HG03571 (cell line): ENCODE data around the gene LRRC4C.
"Not testable (repeated sequence)": the region's sequence is repeated elsewhere in the genome, so short reads cannot be mapped to it uniquely, and the experiment has no call there.

Experiments
- ATAC-seq: cut with Tn5 transposase; IDR thresholded peaks from one replicate; pipeline ENCODE4 v1.9.1; 2021; ENCODE audit not compliant: unreplicated experiment

LRRC4C gene

DNA sequence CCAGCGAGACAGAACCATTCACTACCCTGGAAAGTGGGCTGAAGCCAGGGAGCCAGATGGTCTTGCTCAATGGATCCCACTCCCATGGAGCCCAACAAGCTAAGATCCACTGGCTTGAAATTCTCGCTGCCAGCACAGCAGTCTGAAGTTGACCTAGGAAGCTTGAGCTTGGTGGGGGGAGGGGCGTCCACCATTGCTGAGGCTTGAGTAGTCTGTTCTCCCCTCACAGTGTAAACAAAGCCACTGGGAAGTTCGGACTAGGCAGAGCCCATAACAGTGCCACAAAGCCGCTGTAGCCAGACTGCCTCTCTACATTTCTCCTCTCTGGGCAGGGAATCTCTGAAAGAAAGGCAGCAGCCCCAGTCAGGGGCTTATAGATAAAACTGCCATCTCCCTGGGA, 1266.9 kb downstream of the LRRC4C start:
- ATAC-seq, result not testable (repeated sequence)

DNA sequence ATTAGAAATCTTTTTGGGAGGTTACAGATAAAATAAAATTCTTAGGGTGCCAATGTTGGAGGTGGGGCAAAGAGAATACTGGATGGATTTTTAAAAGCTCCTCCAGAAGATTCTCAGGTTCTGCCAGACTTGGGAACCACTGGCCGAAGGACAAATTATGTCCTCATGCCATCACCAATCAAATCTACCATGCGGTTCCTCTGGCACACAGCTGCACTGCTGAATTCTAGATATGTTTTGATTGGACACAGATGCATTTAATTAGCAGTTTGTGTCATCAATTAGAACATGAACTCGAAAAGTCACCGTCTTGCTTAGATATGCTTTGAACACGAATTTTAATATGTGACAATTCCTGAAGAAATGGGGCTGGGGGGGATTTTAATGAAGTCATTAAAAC, 1269.2 kb downstream of the LRRC4C start:
- ATAC-seq, result no peak

DNA sequence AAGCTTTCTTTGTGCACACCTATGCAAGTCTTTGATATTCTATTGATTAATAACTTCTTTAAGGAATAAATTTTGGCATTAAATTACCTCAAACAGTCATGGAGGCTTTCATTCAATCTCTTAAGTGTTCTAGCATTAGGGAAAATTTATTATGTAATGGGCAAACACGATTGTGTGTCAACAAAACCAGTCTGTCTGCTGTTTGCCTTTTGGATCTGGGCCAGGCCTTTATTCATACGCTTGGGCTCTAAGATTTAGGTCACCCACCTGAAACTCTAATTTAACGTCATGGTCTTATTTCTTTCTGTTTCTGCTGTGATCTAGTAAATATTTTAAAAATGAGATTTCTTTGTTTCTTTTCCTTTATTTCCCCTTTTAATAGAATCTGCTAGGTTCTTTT, 1270.6 kb downstream of the LRRC4C start:
- ATAC-seq, result no peak

DNA sequence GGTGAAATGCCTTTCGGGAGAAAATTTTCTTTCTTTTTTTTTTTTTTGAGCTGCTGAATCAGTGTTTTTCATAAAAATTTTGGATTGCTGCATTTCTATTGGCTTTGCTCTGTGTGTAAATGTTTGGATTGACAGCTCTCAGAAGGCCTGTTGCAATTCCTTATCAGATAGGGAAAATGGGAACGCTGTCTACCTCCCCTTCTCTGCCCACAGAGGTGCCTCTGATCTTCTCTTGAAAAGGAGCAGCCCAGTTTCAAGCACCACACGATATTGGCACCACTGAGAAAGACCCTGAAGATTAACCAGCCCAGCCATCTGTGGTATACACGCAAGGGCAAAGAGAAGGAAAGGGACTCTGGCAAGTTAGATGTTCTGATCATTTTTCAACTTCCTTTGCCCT, 1272.2 kb downstream of the LRRC4C start:
- ATAC-seq, result no peak

DNA sequence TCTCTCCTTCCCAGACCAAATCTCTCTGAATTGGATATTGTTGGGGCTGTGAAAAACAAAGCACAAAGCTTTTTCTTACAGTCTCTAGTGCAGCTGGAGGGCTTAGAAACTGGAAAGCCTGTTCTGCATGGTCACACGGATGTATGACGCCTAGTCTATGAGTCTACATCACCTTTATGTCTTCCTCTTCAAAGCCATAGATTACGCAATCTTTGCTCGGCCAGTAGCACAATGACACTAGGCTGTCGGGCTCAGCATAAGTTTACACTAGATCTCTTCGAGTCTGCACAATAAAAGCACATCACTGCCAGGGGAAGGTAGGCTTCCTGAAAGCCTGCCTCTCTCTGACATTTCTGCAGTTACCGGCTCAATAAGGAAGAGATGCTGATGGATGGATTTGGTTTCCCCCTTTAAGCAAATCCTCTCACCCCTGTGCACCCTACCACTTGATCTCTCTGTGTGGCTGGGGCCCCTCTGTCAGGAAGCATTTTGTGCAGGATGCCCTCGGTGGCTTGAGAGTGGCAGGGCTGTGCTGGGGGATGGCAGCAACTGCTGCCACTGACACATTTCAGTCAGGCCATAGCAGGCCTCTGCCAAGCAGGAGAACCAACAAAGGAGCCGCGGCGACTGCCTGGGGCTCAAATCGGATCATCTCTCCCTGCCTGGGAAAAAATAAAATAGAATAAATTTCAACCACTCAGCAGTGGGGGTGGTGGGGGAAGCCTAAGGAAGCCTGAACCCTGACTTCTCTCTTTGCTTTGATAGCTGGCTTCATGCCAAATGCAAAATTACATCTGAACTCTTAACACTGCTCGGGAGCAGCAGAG, 1272.8 kb downstream of the LRRC4C start:
- ATAC-seq, result no peak

DNA sequence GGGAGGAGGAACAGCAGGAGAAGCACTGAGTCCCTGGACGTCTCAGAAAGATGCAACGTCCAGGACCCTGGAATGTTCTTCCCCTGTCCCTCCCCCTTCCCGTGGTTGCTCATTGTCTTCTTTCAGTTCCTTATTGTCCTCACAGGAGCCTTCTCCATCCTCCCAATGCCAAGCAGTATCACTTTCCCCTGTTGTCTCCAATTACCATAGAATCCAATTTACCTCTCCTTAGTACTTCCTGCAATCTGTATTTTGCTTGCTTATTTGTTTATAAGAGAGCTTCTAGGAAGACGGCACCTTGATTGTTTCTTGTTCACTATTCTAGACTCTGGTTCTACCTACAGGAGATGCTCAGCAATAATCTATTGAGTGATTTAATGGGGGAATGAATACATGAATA, 1273.7 kb downstream of the LRRC4C start:
- ATAC-seq, result no peak

DNA sequence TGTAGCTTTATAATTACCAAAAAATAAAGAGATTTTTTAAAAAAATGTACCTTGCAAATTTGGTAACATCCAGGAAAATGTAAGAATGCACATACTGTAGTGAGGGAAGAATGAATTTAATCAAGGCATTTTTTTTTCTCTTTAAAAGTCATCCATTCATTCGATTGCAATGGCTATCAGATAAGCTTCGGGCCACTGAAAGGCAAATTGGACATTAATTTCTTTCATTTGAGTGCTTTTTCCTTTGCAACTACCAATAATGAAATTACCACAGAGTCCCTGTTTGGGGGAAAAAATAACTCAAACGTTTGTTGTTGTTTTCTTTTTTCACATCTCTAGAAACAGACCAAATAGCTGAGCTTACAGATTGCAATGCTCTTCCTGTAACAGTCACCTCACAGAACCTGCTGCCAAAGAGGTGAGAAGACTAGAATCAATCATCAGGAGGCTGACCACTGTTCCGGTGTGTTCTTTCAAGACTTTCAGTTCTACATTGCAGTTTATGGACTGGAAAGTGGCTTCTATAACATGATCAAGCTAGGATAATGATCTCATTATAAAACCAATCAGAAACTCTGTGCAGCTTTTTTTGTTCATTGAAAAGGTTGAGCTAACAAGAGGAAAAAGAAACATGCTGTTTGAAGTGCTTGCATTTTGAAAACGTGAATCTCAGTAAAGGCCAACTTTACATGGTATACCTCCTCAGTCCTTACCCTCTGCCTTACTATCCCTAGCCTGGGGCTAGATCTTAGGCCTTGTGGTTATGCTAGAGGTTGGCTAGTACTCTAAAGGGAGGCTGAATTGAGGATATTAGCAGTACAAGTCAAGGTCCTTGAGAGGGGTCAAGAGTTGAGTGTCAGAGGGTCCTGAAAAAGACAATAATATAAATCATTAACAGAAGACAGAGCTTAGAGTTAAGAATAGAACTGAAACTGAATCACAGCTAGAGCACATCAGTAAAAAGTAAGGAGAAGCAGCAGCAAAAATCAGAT, 1276.1 kb downstream of the LRRC4C start:
- peak; percentile 85 for ATAC-seq

DNA sequence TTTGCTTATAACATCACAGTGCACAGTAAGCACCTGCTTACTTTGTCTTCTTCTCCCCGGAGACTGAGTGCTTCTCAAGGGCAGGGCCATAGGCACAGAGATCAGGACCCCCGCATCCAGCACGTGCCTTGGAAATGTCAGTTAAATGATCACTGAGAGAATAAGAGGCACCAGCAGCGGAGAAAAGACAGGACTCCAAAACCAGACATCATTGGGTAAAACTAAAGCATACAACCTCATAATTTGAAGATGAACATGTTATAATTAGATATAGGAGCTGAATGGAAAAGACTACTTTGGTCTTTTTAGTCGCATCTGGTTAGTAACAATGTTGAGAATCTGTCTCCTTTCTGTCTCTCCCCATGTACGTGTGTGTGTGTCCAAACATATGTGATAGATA, 1279.9 kb downstream of the LRRC4C start:
- ATAC-seq, result no peak

DNA sequence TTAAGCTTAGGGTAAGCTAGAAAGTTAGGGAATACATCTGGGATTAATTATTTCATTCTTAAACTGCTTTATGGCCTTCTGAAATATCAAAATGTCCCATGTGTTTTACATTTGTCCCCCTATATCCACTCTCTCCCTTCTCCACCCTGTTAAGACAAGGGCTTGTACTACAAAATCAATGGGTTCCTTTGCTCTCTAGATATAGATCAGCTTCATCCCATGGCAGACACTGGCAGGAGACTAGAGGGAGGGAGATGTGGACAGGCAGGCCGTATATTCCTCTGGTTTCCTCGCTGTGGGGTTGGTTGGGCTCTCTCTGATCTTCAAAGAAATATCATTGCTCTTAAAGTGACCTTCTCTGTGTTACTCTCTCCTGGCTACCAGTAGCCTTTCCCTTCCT, 1281.0 kb downstream of the LRRC4C start:
- ATAC-seq, result no peak

DNA sequence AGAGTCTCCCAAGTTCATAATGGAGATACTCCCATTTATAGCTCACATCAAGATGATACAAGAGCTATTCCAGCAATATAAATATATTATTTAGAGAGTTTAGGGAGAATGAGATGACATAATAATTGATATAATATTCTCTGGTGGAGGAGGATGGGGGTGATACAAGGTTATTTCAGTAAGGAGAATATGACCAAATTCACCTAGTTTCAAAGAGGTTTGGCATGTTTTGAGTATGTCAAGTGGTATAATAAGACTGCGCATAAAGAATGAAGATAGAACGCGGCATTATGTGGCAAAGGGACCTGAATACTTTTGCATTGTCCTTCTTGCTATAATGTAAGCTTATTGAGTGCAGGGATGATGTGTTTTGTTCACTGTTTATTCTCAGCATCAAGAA, 1283.5 kb downstream of the LRRC4C start:
- no peak for ATAC-seq

DNA sequence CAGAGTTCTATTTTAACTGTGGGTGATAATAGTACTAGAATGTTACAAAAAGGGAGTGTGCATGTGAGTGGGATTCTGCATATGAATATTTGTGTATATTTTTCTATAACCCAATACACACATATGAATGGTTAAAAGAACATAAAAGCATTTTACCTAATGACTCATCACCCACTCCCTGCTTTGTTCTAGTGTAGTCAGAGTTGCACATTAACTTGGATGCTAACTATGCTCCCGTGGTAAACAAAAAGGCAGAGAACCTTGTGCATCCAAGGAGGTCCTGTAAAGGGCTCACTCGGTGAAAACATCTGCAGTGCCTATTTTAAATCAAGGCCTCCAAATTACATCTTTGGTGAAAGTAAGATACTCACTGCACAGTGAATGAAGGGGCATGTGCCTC, 1289.4 kb downstream of the LRRC4C start:
- no peak for ATAC-seq

DNA sequence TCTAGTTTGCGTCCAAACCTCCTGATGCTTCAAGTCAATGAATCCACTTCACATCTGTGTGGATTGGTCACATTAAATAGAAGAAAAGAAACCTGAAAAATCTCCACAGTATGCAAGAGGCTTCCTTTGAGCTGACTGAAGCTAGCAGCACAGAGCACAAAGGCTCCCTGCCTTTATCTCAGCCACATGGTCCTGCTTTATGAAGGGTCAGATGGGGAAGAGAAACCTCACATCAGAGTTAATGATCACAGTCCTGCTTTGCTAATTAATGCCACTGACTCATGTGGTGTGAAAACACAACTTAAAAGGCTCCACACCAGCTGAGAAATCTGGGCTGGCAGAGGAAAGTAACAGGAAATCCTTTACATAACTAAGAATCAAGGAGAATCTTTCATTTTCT, 1291.0 kb downstream of the LRRC4C start:
- peak; percentile 91 for ATAC-seq

DNA sequence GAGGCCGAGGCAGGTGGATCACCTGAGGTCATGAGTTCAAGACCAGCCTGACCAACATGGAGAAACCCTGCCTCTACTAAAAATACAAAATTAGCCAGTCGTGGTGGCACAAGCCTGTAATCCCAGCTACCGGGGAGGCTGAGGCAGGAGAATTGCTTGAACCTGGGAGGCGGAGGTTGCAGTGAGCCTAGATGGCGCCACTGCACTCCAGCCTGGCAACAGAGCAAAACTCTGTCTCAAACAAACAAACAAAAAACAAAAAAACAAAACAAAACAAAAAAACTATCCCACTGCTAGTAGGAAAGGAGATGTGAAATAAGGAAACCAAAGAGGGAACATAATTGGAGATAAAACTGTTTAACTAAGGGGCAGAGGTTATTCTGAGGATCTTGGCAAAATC, 1291.6 kb downstream of the LRRC4C start:
- ATAC-seq, result not testable (repeated sequence)

DNA sequence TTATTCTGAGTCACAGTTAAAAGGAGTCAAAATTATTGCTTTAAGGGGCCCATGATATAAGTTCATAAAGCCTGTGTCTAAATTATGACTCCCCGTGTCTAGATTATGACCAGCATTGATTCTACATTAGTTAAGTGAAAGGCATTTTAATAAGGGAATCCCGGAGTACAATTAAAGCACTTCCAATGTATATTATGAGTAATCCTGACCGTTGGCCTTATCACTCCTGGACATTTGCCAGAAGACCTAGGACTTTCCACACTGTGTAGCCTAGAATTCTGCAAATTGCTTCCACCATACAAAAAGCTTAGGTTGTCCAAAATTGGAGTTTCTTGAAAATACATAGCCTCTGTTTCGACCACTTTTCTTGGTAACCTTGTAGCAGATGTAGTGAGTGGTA, 1292.6 kb downstream of the LRRC4C start:
- no peak for ATAC-seq

DNA sequence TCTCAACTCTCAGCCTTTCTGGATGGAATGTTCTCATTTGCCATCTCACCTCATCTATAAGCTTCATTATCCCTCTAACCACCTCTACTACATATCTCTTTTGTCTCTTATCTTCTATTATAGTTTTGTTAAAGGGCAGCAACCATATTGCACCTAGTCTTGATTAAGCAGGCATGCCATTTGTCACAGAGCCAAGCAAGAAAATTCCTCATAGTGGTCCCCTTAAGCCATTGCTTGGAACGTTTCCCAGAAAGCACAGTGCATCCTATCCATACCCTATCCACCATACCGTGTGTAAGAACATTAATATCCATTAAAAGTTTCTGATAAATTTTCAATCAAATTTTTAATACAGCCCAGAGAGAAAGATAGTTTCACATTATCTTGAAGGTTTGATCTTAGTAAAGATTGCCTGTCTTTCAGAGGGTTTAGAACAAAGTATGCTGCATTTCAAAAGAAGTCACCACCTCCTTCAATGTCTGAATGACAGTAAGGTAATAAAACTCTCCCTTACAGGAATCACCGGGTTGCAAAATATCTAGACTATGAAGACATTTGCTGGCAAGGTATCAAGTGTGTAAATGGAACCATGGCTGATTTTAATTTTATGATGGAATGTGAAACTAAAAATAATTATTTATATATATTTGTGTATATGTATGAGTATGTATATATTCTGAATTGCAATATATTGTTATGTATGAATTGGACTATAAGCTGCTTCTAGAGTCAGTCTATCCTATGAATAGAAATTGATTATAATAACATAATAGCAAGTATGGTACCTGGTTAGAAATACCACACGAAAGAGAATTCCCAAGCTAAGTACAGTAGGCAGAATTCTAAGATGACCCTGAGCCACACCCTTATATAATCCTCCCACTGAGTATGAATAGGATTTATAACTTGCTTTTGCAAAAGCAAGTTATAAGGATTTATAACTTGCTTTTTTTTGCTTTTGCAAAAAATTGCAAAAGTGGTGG, 1296.3 kb downstream of the LRRC4C start:
- no peak for ATAC-seq

DNA sequence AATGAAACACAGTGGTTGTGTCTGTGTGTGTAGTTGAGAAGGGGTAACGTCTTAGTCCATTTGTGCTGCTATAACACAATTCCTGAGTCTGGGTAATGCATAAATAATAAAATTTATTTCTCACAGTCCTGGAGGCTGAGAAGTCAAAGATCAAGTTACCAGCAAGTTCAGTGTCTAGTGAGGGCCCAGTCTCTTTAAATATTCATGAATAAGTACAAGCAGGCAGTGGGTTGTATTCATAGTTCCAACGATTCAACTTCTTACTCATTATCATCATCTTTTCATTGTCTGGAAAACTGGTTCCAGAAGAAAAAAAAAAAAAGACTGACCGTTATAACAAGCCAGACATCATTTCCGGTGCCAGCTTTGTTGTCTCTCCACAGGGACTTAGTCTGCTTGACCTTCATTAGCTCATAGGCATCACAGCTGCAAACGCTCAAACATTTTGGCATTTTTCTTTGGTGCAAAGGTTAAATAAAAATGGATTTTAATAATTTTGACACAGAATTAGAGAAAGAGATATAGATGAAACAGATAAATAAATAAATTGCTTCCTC, 1297.5 kb downstream of the LRRC4C start:
- ATAC-seq, result no peak

DNA sequence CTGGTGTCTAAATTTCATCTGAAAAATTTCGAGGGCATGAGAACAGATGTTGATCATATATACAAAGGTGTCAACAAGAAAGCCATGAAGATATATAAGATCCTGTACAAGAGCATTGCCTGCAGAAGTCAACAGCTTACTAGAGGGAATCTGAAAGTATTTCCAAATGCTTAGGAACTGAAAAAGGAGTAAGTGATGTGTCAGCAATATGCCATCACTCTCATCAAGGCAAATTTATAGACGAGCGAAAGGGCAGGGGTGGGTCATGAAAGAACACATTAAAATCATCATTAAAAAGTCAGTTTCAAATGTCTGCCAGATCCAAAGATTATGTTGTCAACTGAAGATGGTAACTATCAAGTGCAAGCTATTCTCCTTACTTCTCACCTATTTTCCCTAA, 1299.0 kb downstream of the LRRC4C start:
- ATAC-seq, result no peak

DNA sequence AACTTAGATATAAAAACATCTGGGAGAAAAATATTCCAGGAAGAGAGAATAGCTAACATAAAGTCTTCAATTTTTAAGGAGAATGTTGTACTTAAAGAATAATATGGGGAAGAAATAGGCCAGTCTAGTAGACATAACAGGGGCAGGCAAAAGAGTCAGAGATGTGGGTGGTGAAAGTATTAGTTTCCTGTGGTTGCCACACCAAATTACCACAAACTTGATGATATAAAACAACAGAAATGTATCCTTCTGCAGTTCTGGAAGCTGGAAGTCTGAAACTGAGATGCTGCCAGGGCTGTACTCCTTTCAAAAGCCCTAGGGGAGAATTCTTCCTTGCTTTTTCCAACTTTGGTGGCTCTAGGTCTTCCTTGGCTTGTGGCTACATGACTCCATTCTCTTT, 1309.7 kb downstream of the LRRC4C start:
- ATAC-seq, result no peak

DNA sequence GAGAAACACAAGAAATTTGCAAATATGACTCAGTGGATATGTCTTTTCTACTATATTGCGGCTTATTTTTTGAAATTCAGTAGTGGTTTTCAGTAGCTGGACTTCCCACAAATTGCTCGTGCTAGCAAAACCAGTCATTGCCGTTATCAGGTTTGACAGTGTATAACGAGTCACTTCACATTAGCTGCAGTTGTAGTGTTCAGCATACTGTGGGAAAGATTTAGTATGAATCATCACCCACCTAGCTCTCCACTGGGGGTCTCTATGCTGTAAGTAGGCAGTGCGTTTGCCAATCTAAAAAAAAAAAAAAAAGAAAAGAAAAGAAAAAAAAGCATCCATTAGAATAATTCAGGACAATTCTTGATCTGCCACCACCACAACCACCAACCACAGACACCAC, 1318.9 kb downstream of the LRRC4C start:
- no peak for ATAC-seq

DNA sequence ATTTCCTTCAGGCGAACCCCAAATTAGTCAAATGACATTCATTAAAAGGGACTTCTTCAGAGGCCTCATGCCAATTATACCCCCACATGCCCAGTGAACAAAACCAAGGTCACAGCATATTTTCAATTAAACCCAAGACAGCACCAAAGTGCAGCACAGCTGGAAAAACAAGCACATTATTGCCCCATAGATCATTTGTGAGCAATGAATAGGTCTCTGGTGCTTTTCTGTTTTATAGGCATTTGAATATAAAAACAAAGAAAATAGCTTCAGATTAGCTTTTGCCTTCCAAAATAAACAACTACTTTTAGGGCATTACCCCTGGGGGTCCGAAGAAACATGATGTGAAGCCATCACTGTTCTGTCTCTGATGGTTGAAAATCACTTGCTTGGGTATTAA, 1319.9 kb downstream of the LRRC4C start:
- ATAC-seq, result no peak

DNA sequence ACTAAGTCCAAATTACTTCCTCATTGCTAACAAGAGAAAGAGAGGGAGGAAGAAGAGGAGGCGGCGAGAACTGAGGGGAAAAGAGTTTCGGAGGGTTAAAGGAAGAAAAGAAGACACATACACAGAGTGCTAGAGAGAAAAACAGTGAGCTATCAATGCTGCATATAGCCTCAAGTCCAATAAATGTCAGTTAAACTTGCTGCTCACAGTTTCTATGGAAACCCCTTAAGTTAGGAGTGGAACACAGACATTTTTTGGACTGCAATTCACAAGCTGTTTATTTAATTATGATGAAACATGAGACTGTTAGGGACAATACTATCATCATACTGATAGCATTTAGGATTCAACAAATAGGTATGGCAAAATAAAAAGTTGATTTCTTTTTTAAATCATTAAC, 1320.4 kb downstream of the LRRC4C start:
- ATAC-seq, result no peak
